H1 (cell line): ENCODE data around the gene KLHL1. TPM values are rescaled to one million over a fixed set of nuclear protein-coding genes. Genes with fewer than 3 reads are reported as not detected.

Experiments used
- CTBP2 ChIP-seq: IDR thresholded peaks from 2 replicates; pipeline ENCODE4 v1.7.0; 2011; ENCODE audit warnings: borderline replicate concordance, mild to moderate bottlenecking, moderate library complexity, mixed read lengths, low read length; ENCODE audit not compliant: insufficient read depth, insufficient read length
- HDAC6 ChIP-seq: IDR thresholded peaks from one replicate; pipeline ENCODE4 v1.7.1; 2012; ENCODE audit warnings: low read depth, mild to moderate bottlenecking, inconsistent platforms, low read length, moderate library complexity
- JUN ChIP-seq: IDR thresholded peaks from 2 replicates; pipeline ENCODE4 v1.6.1; 2011; ENCODE audit warnings: low read depth, mild to moderate bottlenecking, improper control_type of control experiment, low read length
- SAP30 ChIP-seq: fragments of 300-600 bp; sonication (generic); IDR thresholded peaks from 2 replicates; pipeline ENCODE4 v1.7.1; 2012; ENCODE audit warnings: low read length, moderate library complexity, mild to moderate bottlenecking, inconsistent platforms; ENCODE audit not compliant: insufficient read depth, insufficient replicate concordance
- polyA plus RNA-seq, 7 experiments: library from polyadenylated mRNA; depleted of rRNA in 3 of 7; stranded (reverse) in 5 of 7; unstranded in 2 of 7; fragments of >200 nt in 5 of 7; fragments of 200-250 nt in 2 of 7; gene quantifications; 1 replicate in 5 of 7; 2 replicates in 1 of 7; 4 replicates in 1 of 7; pipeline versions ENCODE4 v1.2.1 to v1.2.3, GENCODE V29; 2011 to 2013; ENCODE audit warnings: missing spikeins in 2 of 7, mixed read lengths in 2 of 7
- total RNA-seq: library from RNA; stranded (reverse); fragmentation: NEBNext Ultra II Directional; extraction: Animal tissue kit (Norgen Biotek cat#: 25700); gene quantifications from 2 replicates; pipeline ENCODE4 v1.2.1, GENCODE V29; 2021

Gene KLHL1
- total and polyA plus RNA-seq, 2 of the 8 experiments (the other 6 are each of a cell fraction or from before 2014, with no cell fraction given), result not detected

- TF ChIP-seq CTBP2, result no peak
- no peak for TF ChIP-seq HDAC6
- TF ChIP-seq SAP30, result no peak
- no peak for TF ChIP-seq JUN
Observed at GRCh38 chr13:69912630-69913029, 195.6 kb downstream of the KLHL1 start (continued).
